ENCODE measurements around the gene TSHZ2.

- TF ChIP-seq YY1 (IDR thresholded peaks at IDR 0.05; ENCODE audit: insufficient read depth, insufficient read length) = no peak
- no peak for TF ChIP-seq ZNF274 (IDR thresholded peaks at IDR 0.05; ENCODE audit: low read depth, low read length)
- TF ChIP-seq SUZ12 (IDR thresholded peaks at IDR 0.05; ENCODE audit: extremely low read depth, insufficient read depth, insufficient read length) = no peak
Observed at GRCh38 chr20:53387983-53388675, 416.0 kb downstream of the TSHZ2 start.

Data from NT2/D1 (cell line).